ENCODE data around the gene RRP7A. TPM values are rescaled to one million over a fixed set of nuclear protein-coding genes. Genes with fewer than 3 reads are reported as not detected.
"Not testable (repeated sequence)": the region's sequence is repeated elsewhere in the genome, so short reads cannot be mapped to it uniquely, and the experiment has no call there.

The RRP7A gene
- total RNA-seq, 1 donor from 2014 or later, result 31.2 TPM

DNA sequence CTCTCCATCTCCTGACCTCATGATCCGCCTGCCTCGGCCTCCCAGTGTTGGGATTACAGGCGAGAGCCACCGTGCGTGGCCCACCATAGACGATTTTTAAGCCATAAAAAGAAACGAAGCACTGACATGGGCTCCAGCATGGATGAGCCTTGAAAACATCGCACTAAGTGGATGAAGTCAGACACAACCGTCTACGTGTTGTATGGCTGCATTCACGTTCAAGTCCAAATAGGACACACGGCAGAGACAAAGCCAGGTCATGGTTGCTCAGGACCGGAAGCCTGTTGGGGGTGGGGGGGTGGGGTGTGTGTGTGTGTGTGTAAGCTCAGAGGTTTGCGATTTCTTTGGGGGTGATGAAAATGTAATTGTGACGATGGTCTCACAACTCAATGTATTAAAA, 10.0 kb downstream of the RRP7A start:
- TF ChIP-seq, protein P1, sequence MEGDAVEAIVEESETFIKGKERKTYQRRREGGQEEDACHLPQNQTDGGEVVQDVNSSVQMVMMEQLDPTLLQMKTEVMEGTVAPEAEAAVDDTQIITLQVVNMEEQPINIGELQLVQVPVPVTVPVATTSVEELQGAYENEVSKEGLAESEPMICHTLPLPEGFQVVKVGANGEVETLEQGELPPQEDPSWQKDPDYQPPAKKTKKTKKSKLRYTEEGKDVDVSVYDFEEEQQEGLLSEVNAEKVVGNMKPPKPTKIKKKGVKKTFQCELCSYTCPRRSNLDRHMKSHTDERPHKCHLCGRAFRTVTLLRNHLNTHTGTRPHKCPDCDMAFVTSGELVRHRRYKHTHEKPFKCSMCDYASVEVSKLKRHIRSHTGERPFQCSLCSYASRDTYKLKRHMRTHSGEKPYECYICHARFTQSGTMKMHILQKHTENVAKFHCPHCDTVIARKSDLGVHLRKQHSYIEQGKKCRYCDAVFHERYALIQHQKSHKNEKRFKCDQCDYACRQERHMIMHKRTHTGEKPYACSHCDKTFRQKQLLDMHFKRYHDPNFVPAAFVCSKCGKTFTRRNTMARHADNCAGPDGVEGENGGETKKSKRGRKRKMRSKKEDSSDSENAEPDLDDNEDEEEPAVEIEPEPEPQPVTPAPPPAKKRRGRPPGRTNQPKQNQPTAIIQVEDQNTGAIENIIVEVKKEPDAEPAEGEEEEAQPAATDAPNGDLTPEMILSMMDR (IDR thresholded peaks at IDR 0.05), result no peak
- Histone ChIP-seq H3K36me3 (peaks cover 8% of the 10 kb centered on the region), H3K27ac (no peak overlapping the region), H3K27me3 (no peaks in the 10 kb centered on the region), H3K9me3 (no peaks in the 10 kb centered on the region), H3K4me3 (no peak overlapping the region), H3K4me1 (no peaks in the 10 kb centered on the region)
- intact Hi-C loops (cut with DNase I), result no loop called here
- no peak for DNase-seq
- ATAC-seq, result no peak

DNA sequence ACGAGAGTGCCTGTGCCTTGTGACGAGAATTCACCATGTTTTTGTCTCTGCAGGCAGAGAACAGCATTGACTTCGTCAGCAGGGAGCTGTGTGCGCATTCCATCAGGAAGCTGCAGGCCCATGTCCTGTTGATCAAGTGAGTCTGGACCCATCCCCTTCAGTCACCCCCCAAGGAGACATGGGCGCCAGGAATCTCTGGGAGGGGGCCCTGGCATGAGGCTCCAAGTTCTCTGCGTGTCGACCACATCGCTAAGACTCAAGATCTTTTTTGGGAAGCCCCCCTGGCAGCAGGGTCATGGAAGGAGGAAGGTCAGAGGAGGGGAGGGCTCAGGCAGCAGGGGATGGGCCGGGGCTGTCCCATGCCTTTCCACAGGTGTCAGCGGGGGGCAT, 10.6 kb downstream of the RRP7A start:
- intact Hi-C loops (cut with DNase I); ATAC-seq; H3K9me3 ChIP-seq; H3K36me3 ChIP-seq; DNase-seq; H3K27ac ChIP-seq; H3K4me3 ChIP-seq; H3K4me1 ChIP-seq; H3K27me3 ChIP-seq: not testable (repeated sequence)

DNA sequence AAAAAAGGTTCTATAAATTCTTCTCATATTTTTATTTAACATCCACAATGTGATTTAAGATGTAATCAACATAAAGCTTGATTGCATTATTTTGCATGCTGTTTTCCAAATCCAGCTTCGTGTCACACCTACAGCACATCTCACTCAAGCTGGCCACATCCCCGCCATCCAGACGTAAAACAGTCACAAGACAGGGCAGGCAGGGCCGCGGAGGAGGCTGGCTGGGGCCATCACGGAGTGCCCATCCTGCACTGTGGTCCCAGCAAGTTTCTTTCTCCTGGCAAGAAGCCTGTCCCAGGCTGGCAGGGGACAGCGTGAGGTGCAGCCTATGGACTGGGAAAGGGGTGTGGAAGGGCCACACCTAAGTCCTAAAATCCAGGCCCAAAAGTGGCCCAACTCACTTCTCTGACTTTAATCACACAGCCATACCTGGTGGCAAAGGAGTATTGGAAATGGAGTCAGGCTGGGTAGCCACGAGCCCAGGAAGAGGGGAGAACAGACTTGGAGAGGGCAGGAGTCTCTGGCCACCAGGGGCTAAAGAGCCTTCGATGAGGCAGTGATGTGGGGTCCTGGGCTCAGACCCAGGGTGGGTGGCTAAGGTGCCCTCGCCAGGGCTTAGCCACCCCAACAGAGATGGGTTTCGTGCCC, 11.1 kb downstream of the RRP7A start:
- H3K36me3 ChIP-seq; intact Hi-C loops (cut with DNase I); H3K4me3 ChIP-seq; H3K9me3 ChIP-seq; H3K27ac ChIP-seq; DNase-seq; ATAC-seq; H3K27me3 ChIP-seq; H3K4me1 ChIP-seq: not testable (repeated sequence)

DNA sequence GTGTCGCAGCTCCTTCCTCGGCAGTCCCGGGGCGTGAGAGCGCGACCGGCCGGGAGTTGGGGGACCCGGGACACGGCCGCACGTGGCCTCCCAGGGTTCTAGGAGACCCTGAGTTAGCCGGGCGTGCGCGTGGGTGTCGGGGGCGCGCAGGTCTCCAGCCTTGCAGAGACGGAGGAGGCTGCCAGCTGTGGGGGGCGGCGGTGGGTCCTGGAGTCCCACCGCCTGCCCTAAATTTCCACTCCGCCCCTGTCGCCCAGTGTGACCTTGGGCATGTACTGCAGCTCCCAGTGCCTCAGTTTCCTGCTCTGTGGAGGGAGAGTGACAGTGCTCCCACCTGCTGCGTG, 18.8 kb downstream of the RRP7A start:
- peak overlapping the region; percentile 44 for H3K4me3 ChIP-seq
- peak; percentile 70 for DNase-seq

DNA sequence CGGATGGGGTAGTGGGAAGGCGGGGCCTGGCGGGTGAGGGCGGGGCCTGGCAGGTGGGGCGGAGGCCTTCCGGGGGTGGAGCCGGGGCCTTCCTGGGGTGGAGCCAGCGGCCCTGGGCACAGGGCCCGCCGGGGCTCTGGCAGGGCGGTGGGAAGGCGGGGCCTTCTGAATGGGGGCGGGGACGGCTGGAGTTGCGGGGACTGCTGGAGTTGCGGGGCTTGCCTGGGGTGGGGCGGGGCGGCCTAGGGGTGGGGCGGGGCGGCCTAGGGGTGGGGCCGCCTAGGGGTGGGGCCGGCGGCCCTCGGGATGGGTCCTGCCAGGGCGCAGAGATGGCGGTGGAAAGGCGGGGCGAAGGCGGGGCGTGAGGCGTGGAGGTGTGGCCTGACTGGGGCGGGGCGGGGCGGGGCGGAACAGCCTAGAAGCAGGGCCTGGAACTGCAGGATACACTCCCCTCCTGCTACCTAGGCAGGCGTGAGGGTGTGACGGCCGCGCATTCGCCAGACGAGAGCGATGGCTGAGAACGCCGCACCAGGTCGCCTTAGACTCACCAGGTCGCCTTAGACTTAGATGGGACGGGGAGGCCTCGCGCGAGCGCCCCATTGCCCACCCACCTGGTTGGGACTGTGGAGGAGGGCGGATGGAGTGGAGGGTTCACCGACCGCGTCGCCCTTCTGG, 19.3 kb downstream of the RRP7A start:
- H3K36me3 ChIP-seq, result no peaks in the 10 kb centered on the region
- TF ChIP-seq, protein P1 (IDR thresholded peaks at IDR 0.05), result no peak
- H3K4me3 ChIP-seq, result peak overlapping the region; percentile 44
- no peaks in the 10 kb centered on the region for H3K27me3 ChIP-seq
- no peak overlapping the region for H3K27ac ChIP-seq
- peaks cover 15% of the 10 kb centered on the region for H3K4me1 ChIP-seq
- peak; percentile 93 for ATAC-seq
- intact Hi-C loops (cut with DNase I), result no loop called here
- peak; percentile 93 for DNase-seq
- H3K9me3 ChIP-seq, result no peaks in the 10 kb centered on the region

More for the DNA sequence above, 18.8 kb downstream of the RRP7A start:
- no peak overlapping the region for H3K27ac ChIP-seq
- peaks cover 15% of the 10 kb centered on the region for H3K4me1 ChIP-seq
- H3K27me3 ChIP-seq, result no peaks in the 10 kb centered on the region
- intact Hi-C loops (cut with DNase I), result no loop called here
- no peaks in the 10 kb centered on the region for H3K9me3 ChIP-seq
- TF ChIP-seq, protein P1 (IDR thresholded peaks at IDR 0.05), result no peak
- no peak for ATAC-seq
- no peaks in the 10 kb centered on the region for H3K36me3 ChIP-seq

DNA sequence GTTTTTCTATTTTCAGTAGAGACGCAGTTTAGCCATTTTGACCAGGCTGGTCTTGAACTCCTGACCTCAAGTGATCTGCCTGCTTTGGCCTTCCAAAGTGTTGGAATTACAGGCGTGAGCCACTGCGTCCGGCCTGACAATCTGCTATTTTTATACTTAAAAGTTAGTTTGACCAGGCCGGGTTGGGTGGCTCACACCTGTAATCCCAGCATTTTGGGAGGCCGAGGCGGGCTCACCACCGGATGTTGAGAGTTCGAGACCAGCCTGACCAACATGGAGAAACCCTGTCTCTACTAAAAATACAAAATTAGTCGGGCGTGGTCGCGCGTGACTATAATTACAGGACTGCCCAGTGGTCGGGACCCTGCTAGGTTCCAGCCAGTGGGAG, 19.8 kb downstream of the RRP7A start:
- H3K36me3 ChIP-seq; ATAC-seq; DNase-seq; intact Hi-C loops (cut with DNase I); H3K27ac ChIP-seq; H3K9me3 ChIP-seq; H3K27me3 ChIP-seq: not testable (repeated sequence)
- peak overlapping the region; percentile 44 for H3K4me3 ChIP-seq
- peaks cover 15% of the 10 kb centered on the region for H3K4me1 ChIP-seq

DNA sequence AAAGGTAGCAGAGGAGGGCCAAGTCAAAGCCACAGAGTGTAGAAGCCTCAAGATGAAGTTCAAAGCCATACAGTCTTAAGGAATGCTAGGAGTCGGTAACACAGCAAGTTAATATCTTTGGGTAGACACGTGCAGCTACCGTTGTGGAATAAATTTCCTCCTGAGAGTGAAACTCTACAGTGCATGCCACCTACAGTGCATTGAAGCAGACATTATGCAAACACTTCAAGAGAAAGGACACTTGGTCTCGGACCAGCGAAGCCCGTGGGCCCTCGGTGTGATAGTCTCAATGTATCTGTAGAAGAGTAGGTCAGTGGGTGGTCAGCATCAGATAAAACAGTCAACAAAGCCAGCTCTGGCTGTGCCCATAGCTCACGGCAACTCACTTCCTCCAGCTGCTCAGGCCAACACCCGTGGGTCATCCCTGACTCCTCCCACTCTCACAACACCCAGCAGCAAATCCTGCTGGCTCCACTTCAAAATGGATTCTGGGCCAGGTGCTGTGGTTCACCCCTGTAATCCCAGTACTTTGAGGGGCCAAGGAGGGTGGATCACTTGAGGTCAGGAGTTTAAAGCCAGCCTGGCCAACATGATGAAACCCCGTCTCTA, 24.0 kb downstream of the RRP7A start:
- H3K9me3 ChIP-seq; DNase-seq; intact Hi-C loops (cut with DNase I); H3K27me3 ChIP-seq; H3K36me3 ChIP-seq; H3K4me3 ChIP-seq; H3K27ac ChIP-seq: not testable (repeated sequence)
- peak; percentile 23 for ATAC-seq
- peaks cover 12% of the 10 kb centered on the region for H3K4me1 ChIP-seq
